Measurements from ENCODE around the gene LGR4. TPM values are rescaled to one million over a fixed set of nuclear protein-coding genes. Genes with fewer than 3 reads are reported as not detected.

LGR4 gene
- total RNA-seq (2014; rRNA removed; shearing (Covaris generic)) (91.7 and 99.6 TPM in 2 replicates), polyA plus RNA-seq (2016; fragmentation: Nextera tagmentation; extraction: Ambion mirVana) (21.2 and 22.6 TPM in 2 replicates)
- long read RNA-seq = 0 reads

DNA sequence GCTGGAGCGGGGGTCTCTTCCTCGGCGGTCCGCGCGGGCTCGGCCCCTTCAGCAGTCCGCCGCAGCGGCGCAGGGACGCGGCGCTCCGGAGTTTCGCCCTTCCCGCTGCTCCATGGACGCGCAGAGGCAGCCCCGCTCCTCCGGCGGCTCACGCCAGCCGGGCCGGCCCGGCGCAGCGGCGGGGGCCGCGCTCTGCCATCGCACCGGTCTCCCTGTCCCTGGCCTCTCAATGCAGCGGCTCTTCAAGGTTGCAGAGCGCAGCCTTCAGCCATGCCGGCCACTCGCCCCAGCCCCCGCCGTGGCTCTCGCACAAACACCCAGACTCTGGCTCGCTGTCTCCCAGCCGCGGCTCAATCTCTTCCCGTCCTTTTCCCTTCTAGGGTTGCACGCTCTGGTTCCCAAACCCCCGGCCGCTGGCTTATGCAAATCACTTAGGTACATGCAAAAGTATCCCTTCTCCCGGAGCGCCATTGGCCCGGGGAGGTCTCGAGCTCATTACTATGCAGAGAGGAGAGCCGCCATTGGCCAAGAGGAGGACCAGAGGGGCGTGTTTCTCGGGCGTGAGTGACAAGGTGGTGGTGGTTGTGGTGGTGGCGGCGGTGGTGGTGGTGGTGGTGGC is at the start of gene LGR4:
TSS of gene LGR4 (minus strand) at position 393 of the 619 bp plus-strand sequence. CDS start 488 bp downstream, outside the sequence.
- H3K27ac Mint-ChIP-seq = peak within 1 kb of the TSS; percentile 95
- Histone ChIP-seq H3K27me3 (ENCODE audit: insufficient read depth) (no peaks in the 10 kb centered on the region), H3F3A (replicated peaks; ENCODE audit: low read depth) (0 out of 2 replicates have a peak, but pooled peaks cover 4% of the 10 kb centered on the region), H3K9me2 (ENCODE audit: insufficient read depth) (no peaks in the 10 kb centered on the region), H3K4me1 (ENCODE audit: insufficient read depth) (peaks cover 31% of the 10 kb centered on the region), H4K20me1 (replicated peaks; ENCODE audit: insufficient read depth) (peaks cover 29% of the 10 kb centered on the region), H2AFZ (peak within 1 kb of the TSS; percentile 15; the same call in 1 of the 2 replicates), H3K4me3 (peak within 1 kb of the TSS; percentile 97), H3K79me2 (replicated peaks; ENCODE audit: insufficient read depth) (peaks cover 43% of the 10 kb centered on the region), H3K36me3 (ENCODE audit: insufficient read depth) (no peaks in the 10 kb centered on the region), H3K27ac (ENCODE audit: low read depth) (peak within 1 kb of the TSS; percentile 85), H3K4me2 (peak within 1 kb of the TSS; percentile 98)
- 0 out of 3 replicates have a peak, but pooled peaks cover 4% of the 10 kb centered on the region for H3K9me3 Mint-ChIP-seq
- ATAC-seq (peak; percentile 92), DNase-seq (ENCODE audit: low spot score) (peak; percentile 100)
- peaks cover 5% of the 10 kb centered on the region for H3K27me3 Mint-ChIP-seq (ENCODE audit: insufficient read depth, low read depth, poor library complexity)
- peaks cover 41% of the 10 kb centered on the region for H3K4me1 Mint-ChIP-seq
- TF ChIP-seq ZNF462 (CRISPR knock-in tag; IDR thresholded peaks at IDR 0.05) (no peak), POLR2AphosphoS5 (IDR thresholded peaks at IDR 0.05; ENCODE audit: low read depth) (peak; percentile 97)
- H3K4me3 Mint-ChIP-seq = peak within 1 kb of the TSS; percentile 92
- no peaks in the 10 kb centered on the region; the same call in 2 of the 3 replicates for H3K36me3 Mint-ChIP-seq (ENCODE audit: low read depth)

DNA sequence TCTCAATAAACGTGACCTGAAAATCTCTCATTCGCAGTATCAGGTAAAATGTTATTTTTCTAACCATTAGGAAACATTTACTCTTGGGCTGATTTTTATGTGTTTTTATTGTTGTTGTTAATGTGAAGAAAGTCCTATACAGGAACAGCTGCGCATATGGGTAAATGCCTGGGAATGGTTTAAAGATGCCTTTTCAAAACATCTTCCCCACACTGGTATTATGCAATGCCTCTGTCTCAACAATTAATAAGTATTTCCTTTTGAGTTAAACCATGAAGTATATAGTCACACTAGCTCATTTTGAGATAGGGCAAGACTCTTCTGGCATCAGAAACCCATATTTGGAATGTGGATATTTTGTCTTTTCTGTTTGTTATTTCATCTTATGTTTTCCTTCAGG is 47.6 kb upstream of the LGR4 start:
- no peaks in the 10 kb centered on the region for H3K27me3 Mint-ChIP-seq (ENCODE audit: insufficient read depth, low read depth, poor library complexity)
- Histone ChIP-seq H3F3A (replicated peaks; ENCODE audit: low read depth) (0 out of 2 replicates have a peak, but pooled peaks cover 3% of the 10 kb centered on the region), H3K4me2 (no peak overlapping the region), H2AFZ (no peak overlapping the region), H3K27ac (ENCODE audit: low read depth) (no peak overlapping the region), H3K4me1 (ENCODE audit: insufficient read depth) (no peaks in the 10 kb centered on the region), H3K27me3 (ENCODE audit: insufficient read depth) (no peaks in the 10 kb centered on the region), H3K36me3 (ENCODE audit: insufficient read depth) (no peaks in the 10 kb centered on the region), H3K9me2 (ENCODE audit: insufficient read depth) (peaks cover 9% of the 10 kb centered on the region; the same call in 1 of the 2 replicates), H3K79me2 (replicated peaks; ENCODE audit: insufficient read depth) (no peaks in the 10 kb centered on the region), H4K20me1 (replicated peaks; ENCODE audit: insufficient read depth) (no peaks in the 10 kb centered on the region), H3K4me3 (no peak overlapping the region)
- H3K4me3 Mint-ChIP-seq = no peak overlapping the region
- no peaks in the 10 kb centered on the region; the same call in 2 of the 3 replicates for H3K9me3 Mint-ChIP-seq
- TF ChIP-seq POLR2AphosphoS5 (IDR thresholded peaks at IDR 0.05; ENCODE audit: low read depth) (no peak), REST (IDR thresholded peaks at IDR 0.05; ENCODE audit: unreplicated experiment) (no peak)
- ATAC-seq (no peak), DNase-seq (ENCODE audit: low spot score) (no peak)
- H3K36me3 Mint-ChIP-seq (ENCODE audit: low read depth) = no peaks in the 10 kb centered on the region
- H3K27ac Mint-ChIP-seq = no peak overlapping the region
- no peaks in the 10 kb centered on the region for H3K4me1 Mint-ChIP-seq

Data from GM23338 (cell line).